Activated CD8-positive, alpha-beta memory T cell treated with anti-CD3 and anti-CD28 coated beads, Interleukin-2, amount 50 U/mL, for 1 hour (primary cell): ENCODE measurements around the gene ELOB.

Experiments used
- DNase-seq: peaks from one replicate; pipeline ENCODE4 v3.0.0-alpha.2; 2020; ENCODE audit errors: extremely low read depth

The ELOB gene

DNA sequence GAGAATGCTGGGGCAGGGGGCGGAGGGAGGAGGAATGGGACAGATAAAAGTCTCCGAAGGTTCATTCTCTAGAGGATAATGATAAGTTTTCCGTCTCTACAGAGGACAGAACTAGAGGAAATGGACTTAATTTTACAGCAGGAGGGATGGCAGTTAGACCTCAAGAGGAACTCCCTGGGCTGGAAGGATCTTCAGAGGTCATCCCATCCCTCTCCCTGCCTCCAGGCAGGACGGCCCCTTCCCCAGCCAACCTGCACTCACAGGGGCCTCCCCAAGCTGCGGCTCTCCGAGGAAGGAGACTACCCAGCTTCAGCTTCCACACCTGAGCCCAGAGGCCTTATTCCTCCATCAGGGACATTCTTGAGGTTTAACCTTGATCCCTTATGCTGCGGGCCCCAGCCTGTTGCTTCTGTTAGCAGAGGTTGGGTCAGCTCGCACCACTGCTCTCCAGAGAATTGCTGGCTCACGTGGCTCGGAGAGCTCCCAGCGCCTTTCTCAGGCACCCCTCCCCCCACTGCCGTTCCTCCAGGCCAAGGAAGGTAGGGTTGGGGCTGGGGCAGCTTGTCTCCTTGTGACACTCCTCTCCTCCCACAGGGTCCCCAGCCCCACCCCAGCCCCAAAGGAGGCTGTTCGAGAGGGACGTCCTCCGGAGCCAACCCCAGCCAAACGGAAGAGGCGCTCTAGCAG lies 8.5 kb downstream of the ELOB start:
- no peak for DNase-seq

DNA sequence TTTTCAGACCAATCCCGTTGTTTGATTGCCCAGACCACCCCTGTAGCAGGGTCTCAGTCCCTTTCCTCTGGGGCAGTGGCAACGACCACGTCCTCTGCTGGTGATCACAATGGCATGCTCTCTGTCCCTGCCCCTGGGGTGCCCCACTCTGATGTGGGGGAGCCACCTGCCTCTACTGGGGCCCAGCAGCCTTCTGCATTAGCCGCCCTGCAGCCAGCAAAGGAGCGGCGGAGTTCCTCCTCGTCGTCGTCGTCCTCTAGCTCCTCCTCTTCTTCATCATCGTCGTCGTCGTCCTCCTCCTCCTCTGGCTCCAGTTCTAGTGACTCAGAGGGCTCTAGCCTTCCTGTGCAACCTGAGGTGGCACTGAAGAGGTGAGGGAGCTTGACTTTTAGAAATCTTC lies 9.2 kb downstream of the ELOB start:
- DNase-seq = no peak

DNA sequence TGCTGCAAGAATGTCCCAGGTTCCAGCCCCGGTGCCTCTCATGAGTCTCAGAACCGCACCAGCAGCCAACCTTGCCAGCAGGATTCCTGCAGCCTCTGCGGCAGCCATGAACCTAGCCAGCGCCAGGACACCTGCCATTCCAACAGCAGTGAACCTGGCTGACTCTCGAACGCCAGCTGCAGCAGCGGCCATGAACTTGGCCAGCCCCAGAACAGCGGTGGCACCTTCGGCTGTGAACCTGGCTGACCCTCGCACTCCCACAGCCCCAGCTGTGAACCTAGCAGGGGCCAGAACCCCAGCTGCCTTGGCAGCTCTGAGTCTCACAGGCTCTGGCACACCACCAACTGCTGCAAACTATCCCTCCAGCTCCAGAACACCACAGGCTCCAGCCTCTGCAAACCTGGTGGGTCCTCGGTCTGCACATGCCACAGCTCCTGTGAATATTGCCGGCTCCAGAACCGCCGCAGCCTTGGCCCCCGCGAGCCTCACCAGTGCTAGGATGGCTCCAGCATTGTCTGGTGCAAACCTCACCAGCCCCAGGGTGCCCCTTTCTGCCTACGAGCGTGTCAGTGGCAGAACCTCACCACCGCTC lies 9.8 kb downstream of the ELOB start:
- no peak for DNase-seq

DNA sequence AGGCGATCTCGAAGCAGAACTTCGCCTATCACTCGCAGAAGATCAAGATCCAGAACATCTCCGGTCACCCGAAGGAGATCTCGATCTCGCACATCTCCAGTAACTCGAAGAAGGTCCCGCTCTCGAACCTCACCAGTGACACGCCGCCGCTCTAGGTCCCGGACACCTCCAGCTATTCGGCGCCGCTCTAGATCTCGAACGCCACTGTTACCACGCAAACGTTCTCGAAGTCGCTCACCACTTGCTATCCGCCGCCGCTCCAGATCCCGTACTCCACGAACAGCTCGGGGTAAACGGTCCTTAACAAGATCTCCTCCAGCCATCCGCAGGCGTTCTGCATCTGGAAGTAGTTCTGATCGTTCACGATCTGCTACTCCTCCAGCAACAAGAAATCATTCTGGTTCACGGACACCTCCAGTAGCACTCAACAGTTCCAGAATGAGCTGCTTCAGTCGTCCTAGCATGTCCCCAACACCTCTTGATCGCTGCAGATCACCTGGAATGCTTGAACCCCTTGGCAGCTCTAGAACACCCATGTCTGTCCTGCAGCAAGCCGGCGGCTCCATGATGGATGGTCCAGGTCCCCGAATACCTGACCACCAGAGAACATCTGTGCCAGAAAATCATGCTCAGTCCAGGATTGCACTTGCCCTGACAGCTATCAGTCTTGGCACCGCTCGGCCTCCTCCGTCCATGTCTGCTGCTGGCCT lies 10.5 kb downstream of the ELOB start:
- no peak for DNase-seq

DNA sequence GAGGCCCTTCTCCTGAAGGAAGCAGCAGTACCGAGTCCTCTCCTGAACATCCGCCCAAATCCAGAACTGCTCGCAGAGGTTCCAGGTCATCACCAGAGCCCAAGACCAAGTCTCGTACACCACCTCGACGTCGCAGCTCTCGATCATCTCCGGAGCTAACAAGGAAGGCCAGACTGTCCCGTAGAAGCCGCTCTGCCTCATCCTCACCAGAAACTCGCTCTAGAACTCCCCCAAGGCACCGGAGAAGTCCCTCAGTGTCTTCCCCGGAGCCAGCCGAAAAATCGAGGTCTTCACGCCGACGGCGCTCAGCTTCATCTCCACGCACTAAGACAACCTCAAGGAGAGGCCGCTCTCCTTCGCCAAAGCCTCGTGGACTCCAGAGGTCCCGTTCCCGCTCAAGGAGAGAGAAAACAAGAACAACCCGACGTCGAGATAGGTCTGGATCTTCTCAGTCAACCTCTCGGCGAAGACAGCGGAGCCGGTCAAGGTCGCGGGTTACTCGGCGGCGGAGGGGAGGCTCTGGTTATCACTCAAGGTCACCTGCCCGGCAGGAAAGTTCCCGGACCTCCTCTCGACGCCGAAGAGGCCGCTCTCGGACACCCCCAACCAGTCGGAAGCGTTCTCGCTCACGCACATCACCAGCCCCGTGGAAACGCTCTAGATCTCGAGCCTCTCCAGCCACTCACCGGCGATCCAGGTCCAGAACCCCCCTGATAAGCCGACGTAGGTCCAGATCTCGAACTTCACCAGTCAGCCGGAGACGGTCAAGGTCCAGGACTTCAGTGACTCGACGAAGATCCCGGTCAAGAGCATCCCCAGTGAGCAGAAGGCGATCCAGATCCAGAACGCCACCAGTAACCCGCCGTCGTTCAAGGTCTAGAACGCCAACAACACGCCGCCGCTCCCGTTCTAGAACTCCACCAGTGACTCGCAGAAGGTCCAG lies 11.3 kb downstream of the ELOB start:
- DNase-seq = no peak

DNA sequence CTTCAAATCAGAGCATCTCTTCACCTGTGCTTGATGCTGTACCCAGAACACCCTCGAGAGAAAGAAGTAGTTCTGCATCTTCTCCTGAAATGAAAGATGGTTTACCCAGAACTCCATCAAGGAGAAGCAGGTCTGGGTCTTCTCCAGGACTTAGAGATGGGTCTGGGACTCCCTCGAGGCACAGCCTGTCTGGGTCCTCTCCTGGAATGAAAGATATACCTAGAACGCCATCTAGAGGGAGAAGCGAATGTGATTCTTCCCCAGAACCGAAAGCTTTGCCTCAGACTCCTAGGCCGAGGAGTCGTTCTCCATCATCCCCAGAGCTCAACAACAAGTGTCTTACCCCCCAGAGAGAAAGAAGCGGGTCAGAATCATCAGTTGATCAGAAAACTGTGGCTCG lies 12.4 kb downstream of the ELOB start:
- no peak for DNase-seq

DNA sequence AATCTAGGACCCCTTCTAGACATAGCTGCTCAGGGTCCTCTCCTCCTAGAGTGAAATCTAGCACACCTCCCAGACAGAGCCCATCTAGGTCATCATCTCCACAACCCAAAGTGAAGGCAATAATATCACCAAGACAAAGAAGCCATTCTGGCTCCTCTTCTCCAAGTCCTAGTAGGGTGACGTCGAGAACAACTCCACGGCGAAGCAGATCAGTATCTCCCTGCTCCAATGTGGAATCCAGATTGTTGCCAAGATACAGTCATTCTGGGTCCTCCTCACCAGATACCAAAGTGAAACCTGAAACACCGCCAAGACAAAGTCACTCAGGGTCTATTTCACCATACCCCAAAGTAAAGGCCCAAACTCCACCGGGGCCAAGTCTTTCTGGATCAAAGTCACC lies 13.9 kb downstream of the ELOB start:
- DNase-seq = no peak

DNA sequence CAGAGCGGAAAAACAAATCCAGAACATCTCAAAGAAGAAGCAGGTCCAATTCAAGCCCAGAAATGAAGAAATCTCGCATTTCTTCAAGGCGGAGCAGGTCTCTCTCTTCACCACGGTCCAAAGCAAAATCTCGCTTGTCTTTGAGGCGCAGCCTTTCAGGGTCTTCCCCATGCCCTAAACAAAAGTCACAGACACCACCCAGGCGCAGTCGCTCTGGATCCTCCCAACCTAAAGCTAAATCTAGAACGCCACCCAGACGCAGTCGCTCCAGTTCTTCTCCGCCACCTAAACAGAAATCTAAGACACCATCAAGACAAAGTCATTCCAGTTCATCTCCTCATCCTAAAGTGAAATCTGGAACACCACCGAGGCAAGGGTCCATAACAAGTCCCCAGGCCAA lies 14.4 kb downstream of the ELOB start:
- no peak for DNase-seq

DNA sequence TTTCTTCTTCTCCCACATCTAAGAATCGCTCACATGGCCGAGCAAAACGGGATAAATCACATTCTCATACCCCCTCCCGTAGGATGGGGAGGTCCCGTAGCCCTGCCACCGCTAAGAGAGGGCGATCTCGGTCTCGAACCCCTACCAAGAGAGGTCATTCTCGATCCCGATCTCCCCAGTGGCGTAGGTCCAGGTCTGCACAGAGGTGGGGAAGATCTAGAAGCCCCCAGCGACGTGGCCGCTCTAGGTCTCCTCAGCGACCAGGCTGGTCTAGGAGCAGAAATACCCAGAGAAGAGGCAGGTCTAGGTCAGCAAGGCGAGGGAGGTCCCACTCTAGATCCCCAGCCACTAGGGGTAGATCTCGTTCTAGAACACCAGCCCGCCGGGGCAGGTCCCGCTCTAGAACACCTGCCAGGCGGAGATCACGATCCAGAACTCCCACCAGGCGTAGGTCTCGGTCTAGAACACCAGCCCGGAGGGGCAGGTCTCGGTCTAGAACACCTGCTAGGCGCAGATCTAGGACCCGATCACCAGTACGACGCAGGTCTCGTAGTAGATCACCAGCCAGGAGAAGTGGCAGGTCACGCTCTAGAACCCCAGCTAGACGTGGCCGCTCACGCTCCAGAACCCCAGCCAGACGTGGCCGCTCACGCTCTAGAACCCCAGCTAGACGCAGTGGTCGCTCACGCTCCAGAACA lies 15.0 kb downstream of the ELOB start:
- DNase-seq = no peak

DNA sequence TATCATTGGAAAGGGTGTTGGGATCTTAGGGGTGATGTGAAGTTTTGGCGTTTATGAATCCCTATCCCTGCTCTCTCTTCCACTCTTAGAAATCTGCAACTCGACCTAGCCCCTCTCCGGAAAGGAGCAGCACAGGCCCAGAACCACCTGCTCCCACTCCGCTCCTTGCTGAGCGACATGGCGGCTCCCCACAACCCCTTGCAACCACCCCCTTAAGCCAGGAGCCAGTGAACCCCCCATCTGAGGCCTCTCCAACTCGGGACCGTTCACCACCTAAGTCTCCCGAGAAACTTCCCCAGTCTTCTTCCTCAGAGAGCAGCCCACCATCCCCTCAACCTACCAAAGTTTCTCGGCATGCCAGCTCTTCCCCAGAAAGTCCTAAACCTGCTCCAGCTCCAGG lies 15.6 kb downstream of the ELOB start:
- DNase-seq = no peak

DNA sequence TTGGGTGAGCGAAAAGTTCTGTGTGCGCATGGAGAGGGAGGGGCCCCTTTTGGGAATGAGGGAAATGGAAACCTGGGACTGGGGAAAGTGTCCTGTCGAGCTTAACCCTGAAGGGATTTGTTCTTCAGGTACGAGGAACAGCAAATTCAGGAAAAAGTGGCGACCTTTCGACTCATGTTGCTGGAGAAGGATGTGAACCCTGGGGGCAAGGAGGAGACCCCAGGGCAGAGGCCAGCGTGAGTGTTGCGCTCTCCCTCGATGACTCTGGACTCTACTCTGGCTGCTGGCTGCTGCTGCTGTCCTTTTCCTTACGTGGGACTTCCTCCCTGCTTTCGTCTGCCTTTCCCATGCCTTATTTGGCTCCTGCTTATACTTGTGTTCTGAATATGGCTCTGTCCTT lies 19.7 kb downstream of the ELOB start:
- DNase-seq = no peak

DNA sequence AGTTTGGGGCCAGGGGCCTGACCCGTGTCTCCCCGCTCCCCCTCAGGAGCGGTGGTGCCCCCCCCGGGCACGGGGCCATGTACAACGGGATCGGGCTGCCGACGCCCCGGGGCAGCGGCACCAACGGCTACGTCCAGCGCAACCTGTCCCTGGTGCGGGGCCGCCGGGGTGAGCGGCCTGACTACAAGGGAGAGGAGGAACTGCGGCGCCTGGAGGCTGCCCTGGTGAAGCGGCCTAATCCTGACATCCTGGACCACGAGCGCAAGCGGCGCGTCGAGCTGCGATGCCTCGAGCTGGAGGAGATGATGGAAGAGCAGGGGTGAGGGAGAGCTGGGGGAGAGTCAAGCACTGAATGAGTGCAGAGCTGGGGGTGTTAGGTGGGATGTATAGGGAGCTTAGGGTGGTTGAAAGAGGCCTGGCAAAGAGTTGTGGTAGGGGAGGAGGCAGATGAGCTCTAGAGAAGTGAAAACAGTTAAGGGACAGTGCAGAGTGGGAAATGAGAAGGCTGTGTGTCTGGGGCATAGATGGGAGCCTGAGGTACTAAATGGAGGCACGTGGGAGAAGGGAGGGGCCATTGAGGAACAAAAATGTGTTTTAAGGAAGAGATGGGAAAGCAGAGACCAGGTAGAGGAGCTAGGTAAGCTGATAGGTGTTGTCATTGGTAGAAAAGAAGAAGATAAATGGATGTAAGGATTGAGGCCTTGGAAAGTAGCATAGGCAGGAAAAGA lies 20.6 kb downstream of the ELOB start:
- DNase-seq = no peak

DNA sequence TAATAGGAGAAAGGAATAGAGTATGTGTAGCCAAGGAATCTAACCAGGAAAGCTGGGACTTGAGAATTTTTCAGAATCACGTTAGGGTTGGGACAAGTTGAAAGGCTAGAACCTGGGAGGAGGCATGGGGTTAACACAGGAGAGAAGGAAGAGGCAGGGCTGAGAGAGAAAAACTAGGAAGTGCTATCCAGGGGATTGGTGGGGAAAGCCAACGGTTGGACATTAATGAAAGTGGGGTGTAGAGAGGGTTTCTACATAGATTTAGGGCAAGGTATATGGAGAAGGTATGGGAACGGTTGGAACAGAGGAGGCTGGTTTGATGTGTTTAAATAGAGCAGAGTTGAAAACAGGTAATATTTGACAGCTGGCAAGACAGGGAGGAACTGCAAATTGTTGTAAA lies 21.9 kb downstream of the ELOB start:
- no peak for DNase-seq

DNA sequence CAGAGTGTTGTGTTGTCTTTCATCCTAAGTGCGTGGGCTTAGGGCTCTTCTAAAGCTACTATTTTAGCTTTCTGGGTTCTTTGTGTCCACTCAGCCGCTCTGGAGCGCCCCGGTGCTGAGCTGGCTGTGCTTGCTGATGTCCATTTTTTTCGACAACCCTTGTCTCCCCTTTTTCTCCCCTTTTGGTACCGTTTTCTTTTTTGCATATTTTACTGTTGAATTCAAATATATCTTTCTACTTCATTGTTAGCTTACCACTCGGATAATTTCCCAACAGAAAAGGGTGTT lies 23.4 kb downstream of the ELOB start:
- DNase-seq = no peak

DNA sequence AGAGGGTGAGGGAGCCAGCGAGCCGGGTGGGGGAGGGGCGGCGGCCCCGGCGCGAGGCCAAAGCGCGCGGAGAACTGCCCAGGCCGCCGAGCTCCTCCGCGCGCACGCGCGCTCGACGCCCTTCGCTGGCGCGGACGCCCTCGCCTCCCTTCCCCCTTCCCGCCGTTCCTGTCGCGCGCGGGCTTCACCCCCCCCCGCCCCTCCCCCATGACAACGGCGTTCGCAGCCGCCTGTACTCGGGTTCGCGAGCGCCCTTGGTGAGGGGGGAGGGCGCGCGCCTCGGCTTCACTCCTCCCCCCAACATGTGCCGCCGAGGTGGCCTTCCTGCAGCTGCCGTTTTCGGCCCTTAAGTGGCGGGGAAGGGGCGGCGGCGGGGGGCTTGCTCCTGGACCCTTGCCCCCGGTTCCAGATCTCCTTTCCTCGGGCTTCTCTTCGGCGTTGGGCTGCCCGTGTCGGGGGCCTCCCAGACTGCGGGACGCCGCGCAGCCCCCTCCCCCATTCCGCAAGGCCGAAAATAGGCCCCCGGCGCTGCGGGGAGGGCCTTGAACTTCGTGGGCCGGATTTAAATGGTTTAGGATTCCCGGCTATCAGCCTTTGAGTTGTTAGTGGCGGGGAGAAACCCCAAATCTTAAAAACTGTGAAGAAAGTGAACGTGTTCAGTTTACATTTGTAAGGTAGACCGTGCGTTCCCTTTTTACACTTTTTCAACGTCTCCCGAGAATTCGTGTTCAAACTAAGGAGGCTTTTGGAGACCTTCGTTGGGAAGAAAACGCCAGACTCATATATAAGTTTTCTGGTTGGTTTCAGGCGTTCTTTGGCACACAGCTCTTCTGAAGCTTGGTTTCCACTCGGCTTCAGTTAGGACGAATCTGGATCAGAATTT lies 24.0 kb downstream of the ELOB start:
- peak; percentile 13 for DNase-seq

DNA sequence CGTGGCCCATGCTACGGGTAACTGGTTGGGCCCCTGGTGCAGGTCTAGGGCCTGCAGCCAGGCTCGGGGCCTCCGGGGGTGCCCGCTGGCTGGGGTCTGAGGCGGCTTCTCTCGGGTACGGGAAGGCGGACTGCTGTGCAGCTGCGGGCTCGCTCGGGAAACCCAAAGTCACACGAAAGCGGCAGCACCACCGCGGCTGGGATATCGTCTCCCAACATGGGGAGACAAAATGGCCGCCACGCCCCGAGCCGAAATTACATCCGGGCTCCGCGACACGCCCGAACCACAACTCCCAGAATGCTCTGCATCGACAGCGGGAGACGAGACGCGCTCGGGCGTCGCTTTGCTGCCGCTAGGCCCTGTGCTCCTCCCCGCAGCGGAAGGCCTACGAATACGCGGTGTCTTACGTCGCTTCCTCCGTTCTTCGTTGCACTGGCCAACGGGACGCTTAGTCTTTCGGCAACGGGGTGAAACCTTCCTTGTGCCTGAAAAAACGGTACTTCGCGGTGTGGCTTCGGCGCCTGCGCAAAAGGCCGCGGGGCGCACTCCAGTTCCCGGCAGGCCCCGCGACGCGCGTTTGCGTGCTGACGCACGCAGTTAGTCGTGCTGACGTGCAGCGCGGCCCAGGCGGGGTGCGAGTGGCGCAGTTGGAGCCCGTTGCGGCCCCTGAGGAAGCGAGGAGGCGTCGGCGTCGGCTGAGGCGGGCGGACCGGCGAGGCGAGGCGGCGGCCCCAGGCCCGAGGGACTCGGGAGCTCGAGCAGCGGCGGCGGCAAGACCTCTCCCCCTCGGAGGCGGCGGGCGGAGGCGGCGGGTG lies 24.8 kb downstream of the ELOB start, which contains the start of gene SRRM2:
TSS of gene SRRM2 (plus strand) at position 604 of the 815 bp plus-strand sequence. CDS start 3,727 bp downstream, outside the sequence.
- DNase-seq = peak; percentile 87

DNA sequence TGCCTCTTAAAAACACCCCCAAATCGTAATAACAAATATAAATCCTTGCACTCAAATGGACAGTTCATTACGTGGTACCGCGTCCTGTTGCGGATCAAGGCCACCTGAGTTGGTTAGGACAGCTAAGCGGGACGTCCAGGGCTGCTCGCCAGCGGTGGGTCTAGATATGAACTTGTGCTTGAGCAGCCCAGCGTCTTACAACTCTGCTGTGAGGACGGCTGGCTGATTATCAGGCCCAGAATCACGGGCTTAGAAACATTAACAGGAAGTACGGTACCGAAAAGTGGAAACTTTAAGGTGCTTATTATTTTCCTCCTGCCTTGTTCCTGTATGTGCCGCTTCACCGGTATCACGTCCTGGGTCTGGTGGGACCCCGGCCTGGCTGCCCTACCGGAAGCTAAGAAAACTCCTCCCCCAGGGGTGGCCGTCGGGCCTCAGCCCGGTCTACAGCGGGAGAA lies 25.5 kb downstream of the ELOB start:
- no peak for DNase-seq

DNA sequence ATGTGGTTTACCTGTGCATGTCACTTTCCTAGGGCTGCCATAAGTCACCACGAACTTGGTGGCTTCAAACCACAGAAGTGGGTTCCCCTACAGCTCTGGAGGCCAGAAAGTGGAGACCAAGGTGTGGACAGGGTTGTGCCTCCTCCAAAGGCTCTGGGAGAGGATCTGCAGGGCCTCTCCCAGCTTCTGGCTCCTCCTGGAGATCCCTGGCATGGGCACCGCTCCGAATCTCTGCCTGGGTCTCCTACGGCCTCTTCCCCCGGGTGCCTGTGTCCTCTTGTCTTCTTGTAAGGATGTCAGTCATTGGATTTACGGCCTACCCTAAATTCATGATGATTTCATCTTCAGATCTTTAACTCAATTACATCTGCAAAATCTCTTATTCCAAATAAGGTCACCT lies 27.1 kb downstream of the ELOB start:
- no peak for DNase-seq

DNA sequence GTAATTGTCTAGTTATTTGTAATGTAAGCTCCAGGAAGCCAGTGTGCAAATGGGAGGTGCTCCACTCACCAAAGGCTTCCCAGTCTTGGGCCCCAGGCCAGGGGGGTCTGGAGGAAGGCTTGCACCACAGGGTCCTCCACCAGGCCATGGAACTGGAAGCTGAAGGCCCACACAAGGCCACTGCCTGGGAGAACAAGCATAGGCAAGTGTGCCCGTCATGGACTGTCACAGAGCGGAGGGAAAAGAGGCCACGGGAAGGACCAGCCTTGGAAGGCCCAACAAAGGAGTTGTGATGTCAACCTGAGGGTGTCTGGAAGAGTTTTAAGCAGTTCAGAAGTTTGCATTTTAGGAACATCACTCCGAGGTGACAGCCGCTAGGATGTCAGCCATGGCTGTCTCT lies 27.6 kb downstream of the ELOB start:
- no peak for DNase-seq
